ENCODE results near the gene UNC5B.

The UNC5B gene

DNA sequence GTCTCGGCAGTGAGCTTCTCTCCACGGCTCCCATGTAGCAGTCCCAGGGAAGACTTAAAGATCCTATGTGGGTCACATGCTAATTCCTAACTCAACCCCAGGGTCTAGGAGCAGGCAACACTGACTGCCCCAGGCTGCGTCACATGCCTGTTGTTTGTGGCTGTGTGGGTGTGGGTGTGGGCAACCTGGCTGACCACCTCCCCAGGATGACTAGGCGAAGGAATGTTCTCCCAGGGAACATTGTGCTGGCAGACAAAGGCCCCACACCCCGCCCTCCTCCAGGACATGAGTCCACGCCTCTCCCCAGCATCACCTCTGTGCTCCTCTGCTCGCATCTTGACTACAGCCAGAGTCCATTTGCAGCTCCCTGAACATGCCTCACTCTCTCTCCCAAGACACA is 137.0 kb downstream of the UNC5B start:
- DNase-seq = no peak

DNA sequence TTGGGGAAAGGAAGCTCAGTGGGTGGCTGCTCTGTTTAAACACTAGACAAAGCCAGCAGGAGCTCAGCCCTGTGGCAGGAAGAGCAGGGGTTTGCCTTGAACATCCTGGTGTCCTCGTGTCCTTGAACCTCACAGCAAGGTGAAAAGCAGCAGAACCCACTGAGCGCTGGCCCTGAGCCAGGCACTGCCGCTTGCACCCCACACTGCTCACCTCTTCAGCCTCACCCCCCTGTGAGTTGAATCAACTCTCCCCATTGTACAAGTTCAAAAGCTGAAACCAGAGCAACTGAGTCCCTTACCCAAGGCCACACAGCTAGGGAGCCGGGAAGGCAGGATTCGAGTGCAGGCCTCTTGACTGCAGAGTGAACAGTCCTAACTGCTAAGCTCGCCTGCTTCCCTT is 138.7 kb downstream of the UNC5B start:
- DNase-seq = no peak

DNA sequence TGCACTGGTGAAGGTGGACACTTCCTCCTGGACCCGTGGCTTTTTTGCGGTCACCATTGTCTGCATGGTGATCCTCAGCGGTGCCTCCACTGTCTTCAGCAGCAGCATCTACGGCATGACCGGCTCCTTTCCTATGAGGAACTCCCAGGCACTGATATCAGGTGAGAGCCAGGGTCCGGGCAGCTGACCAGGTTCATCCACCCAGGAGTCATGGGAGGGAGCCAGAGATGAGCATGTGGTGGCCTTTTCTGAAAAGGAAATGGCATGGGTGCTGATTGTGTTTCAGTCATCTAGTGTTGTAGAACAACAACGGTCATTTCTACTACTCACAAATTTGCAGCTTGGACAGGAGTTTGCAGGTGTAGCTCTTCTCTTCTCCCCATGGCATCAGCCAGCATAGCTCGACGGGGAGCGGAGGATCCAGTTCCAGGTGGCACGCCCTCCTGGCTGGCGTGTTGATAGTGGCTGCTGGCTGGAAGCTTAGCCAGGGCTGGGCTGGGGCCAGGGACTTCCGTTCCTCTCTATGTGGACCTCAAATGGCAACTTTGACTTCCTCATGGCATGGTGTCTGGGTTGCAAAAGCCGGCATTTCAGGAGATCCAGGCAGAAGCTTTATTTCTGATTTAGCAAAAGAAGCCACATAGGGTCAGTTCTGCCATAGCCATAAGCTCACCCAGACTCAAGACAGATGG is 139.4 kb downstream of the UNC5B start:
- no peak for DNase-seq

All from NCI-H510A (cell line).